ENCODE data around the gene ATG4D.

GRCh38 chr19:10557603-10558197, 14.0 kb downstream of the ATG4D start:
- TF ChIP-seq CTCF (IDR thresholded peaks at IDR 0.05), result no peak
- TF ChIP-seq POLR2AphosphoS5 (IDR thresholded peaks at IDR 0.05), result no peak
- no peak for TF ChIP-seq EP300 (IDR thresholded peaks at IDR 0.05)

Data from gastroesophageal sphincter (tissue), 3 donors.